ENCODE results near the gene CC2D1A.

- TF ChIP-seq, protein P1, sequence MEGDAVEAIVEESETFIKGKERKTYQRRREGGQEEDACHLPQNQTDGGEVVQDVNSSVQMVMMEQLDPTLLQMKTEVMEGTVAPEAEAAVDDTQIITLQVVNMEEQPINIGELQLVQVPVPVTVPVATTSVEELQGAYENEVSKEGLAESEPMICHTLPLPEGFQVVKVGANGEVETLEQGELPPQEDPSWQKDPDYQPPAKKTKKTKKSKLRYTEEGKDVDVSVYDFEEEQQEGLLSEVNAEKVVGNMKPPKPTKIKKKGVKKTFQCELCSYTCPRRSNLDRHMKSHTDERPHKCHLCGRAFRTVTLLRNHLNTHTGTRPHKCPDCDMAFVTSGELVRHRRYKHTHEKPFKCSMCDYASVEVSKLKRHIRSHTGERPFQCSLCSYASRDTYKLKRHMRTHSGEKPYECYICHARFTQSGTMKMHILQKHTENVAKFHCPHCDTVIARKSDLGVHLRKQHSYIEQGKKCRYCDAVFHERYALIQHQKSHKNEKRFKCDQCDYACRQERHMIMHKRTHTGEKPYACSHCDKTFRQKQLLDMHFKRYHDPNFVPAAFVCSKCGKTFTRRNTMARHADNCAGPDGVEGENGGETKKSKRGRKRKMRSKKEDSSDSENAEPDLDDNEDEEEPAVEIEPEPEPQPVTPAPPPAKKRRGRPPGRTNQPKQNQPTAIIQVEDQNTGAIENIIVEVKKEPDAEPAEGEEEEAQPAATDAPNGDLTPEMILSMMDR (IDR thresholded peaks at IDR 0.05): no peak
- TF ChIP-seq POLR2A (IDR thresholded peaks at IDR 0.05): no peak
Observed at GRCh38 chr19:13958043-13958442, 52.0 kb downstream of the CC2D1A start.
